ENCODE results near the gene ADGRF1. TPM values are rescaled to one million over a fixed set of nuclear protein-coding genes. Genes with fewer than 3 reads are reported as not detected.
A peak's percentile ranks its signal among the peaks of the same experiment; 100 is the strongest.
"Not testable (repeated sequence)": the region's sequence is repeated elsewhere in the genome, so short reads cannot be mapped to it uniquely, and the experiment has no call there.

Gene ADGRF1
- polyA plus RNA-seq, 4 donors = 0.86 to 58.5 (median 51.7) TPM

DNA sequence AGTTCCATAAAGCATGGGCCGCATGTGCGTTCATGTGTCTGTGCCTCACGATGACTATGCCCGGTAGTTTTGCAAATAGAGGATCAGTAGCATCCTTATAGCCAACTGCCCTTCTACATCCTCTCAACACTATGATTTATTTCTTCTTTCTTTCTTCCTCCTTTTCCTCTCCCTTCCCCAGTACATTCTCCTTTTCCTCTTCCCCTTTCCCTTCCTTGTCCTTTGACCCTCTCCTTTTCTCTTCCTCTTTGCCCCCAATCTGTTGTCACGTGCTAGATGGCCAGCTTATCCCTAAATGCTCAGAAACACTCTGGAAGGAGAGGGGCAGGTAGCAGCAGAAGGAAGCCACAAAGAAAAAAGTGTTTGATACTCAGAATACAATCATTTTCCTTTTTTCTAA, 20.2 kb upstream of the ADGRF1 start:
- DNase-seq (ENCODE audit: low read depth in 4 of 4, low spot score in 3 of 4) = no peak

DNA sequence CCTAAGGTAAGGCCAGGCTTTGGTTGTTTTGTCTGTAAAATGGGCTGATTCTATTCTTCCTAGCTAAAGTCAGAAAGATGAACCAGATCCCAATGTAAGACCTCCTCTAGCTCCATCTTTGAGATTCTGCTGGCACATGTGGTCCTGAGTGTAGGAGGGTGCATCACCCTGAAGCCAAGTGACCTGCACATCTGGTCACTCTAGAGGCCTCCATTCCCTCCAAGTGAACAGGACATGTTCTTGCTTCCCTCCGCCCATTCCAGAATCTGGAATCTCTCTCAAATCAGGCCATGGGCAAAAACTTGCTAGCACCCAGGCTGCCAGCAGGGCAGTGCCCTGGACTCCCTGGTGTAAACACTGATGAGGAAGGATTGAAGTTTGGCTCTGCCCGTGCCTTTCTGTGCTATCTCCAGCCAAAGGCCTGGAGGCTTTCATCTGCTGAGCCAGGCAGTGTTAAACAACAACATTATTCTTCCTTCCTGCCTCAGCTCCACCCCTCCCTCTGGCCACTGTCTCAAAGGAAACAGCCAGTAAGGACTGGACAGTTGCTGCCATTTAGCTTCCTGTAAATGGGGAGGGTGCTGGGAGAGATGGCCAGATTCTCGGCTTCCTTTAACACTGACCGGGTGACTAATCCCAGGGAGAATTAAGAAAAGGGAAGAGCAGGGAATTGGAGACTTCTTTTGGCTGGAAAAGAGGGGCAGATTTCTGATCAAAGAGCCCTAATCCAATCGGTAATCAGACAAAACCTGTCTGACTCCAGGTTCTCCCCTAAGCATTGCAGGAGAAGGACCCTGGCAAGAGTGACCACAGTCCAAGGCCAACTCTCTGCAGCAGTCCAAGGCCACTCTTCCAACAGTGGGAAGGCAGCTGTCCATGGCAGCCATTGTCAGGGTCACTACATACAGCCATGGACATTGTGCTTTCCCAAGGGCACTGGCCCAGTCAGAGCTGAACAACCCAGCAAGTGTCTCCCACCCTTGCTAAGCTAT, 19.5 kb upstream of the ADGRF1 start:
- no peak for DNase-seq (ENCODE audit: low read depth in 4 of 4, low spot score in 3 of 4)

DNA sequence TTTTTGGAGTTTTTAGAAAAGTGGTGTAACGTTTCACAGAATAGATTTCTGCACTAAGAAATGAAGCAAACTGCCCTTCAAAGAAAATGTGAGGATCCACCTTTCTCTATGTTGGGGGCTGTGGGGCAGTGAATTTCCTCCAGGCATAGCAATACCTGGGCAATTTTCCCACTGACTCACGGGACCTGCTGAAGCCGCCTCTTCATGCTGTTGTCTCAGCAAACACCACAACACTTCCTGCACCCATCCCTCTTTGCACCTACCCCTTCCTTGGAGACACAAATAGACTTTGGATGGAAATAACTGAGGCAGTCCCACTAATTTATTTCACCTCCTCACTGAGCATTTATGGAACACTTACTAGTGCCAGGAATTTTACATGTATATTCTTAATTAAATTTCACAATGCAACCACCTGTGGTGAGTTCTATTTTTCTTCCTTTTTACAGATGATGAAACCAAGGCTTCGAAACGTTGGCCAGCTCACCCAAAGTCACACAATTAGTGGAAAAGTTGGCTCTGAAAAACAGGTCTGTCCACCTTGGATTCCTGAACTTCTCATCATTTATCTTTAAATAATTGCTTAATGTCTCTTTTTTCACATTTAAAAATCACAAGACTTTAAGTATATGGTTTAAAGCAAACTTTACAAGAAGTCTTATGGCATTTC, 17.2 kb upstream of the ADGRF1 start:
- no peak for DNase-seq (ENCODE audit: low read depth in 4 of 4, low spot score in 3 of 4)

DNA sequence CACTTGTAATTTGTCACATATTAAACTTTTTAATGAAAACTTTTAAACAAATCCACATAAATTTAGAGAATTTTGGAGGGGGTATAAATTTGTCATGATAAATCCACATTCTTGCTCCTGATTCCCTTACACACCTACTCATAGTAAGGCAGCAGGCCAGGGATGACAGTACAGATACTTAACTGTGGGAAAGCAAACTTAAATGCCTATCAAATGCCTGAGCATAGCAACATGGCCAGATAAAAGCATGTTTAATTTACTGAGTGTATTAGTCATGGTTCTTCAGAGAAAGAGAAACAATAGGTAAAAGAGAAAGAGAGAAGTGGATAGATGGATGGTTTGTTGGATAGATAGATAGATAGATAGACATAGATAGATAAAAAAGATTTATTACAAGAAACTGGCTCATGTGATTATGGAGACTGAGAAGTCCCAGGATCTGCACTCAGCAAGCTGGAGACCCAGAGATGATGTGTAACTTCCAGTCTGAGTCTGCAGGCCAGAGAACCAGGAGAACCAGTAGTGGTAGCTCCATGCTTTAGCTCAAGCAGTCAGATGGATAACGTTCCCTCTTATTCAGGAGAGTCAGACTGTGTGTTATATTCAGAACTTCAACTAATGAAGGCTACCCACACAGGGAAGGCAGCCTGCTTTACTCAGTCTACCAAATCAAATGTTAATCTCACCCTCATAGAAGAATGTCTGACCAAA, 15.9 kb upstream of the ADGRF1 start:
- no peak for DNase-seq (ENCODE audit: low read depth in 4 of 4, low spot score in 3 of 4)

DNA sequence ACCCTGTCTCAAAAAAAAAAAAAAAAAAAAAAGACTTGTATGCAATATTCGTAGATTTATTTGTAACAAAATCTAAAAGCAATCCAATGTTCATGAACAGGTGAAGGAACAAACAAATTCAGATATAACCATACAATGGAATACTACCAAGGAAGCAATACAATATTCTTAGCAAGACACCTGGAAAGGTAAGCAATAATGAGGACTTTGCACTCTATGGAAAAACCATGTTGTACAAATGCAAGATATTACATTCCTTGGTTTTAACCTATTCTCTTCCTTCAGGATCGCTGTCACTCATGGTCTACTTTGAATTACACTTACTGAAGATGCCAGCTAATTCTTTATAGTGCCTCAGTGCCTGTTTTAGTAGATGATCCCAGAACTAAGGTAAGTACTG, 14.7 kb upstream of the ADGRF1 start:
- no peak for DNase-seq (ENCODE audit: low read depth in 4 of 4, low spot score in 3 of 4)

DNA sequence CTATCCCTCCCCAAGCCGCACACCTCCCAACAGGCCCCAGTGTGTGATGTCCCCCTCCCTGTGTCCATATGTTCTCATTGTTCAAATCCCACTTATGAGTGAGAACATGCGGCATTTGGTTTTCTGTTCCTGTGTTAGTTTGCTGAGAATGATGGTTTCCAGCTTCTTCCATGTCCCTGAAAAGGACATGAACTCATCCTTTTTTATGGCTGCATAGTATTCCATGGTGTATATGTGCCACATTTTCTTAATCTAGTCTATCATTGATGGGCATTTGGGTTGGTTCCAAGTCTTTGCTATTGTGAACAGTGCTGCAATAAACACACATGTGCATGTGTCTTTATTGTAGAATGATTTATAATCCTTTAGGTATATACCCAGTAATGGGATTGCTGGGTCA, 12.2 kb upstream of the ADGRF1 start:
- DNase-seq (ENCODE audit: low read depth in 4 of 4, low spot score in 3 of 4) = not testable (repeated sequence)

DNA sequence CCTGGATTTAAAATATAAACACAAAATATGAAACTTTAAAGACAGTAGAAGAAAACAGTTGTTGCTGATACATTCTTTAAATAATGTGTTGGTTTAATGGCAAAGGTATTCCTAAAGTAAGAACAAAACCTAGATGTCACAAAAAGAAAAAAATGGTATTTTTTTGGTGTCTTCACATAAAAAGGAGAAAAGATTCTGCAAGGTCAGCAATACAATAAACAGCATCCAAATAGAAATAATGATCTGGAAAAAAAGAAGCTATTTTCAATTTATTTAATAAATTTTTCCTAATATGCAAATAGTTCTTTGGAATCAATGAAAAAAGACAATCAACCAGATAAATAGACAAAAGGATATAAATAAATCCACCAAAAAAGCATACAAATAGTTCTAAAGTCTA, 6.5 kb upstream of the ADGRF1 start:
- DNase-seq (ENCODE audit: low read depth in 4 of 4, low spot score in 3 of 4) = no peak

DNA sequence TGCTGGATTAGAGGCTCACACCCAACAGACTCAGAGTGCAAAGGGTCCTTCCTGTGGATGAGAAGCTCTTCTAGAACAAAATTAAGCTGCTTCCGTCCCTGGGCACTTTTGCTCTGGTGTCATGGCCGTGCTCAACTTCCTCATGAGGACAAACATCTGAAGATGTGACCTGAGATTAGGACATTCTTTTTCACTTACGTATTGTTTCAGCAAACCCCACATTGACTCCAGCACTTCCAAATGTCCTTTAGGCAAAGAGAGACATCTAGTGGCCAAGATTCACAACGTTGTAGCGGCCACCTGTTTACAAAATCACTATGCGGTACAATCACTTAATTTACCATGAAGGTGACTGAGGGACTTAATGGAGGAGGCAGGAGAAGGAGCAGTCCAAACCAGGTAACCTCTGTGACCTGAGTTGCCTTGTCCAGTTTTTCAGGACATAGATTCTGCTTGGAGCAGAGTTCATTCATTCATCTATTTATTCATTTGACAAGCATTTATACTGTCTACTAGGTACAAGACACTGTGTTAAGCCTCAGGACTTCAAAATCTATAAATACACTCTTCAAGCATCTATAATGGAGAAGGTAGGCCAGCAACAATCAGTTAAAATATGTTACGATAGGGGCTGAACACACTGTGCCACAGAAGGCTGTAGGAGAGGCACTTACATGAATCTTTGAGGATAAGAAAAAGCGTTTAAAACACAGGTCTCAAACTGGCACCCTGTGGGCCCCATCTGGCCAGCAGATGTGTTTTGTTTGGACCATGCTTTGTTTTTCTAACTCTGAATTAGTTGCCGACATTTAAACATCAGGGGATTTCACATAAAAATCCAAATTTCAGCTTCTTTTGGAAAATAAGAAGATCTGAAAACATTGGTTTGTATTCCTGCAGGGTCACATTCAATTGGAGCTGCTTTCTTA, 5.6 kb upstream of the ADGRF1 start:
- peak; percentile 72 to 84 (median 76) for DNase-seq (ENCODE audit: low read depth in 4 of 4, low spot score in 3 of 4)

DNA sequence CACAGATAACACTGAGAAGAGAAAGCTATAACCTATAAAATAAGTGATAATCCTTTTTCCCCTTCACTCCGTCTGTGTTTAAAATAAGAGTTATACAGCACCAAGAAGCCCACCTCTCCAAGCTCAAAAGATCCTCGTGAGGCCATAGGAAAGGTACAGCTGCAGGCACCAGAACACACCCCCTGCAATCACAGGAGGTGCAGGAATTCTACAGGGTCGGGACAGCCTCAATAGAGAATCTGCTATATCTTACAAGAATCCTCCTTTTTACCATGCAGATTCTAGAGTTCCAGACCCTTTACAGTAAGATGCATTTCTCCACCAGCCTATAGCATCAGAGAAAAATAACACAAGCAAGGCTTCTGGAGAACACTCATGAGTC, 5.0 kb upstream of the ADGRF1 start:
- no peak for DNase-seq (ENCODE audit: low read depth in 4 of 4, low spot score in 3 of 4)

DNA sequence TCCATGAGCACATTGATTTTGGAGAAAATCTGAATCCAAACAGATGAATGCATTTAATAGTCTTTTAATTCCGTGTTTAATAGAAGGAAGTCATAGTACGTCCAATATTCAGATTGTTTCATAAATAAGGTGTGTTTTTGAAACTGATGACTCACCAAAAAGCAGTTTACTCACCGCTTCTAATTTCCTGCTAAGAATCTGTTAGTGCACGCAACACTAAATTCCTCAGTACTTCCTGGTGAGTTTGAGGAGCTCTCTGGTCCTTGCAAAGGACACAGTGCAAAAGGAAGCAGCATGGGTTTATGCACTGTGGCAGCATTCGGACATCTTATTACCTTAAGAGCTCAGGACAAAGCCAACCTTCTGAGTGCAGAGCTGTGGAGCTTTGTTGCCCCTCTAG, 2.3 kb upstream of the ADGRF1 start:
- DNase-seq (ENCODE audit: low read depth in 4 of 4, low spot score in 3 of 4) = no peak

DNA sequence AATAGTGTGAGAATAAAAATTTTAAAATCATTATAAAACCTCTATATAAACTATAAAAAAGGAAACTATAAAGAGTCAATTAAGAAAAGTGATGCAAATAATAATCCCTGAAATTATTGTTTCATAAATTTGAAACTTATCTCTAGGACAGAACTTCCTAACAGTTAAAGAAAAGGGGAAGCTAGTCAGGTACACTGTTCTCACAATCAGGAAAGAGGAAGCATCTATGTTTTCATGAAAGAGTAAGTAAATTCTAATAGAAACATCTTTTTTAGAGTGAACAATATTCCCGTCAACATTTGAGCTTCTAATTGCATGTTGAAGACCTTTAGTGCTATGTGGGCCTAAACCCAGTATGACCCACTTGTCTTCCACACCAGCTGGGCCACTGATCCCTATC, 1.2 kb upstream of the ADGRF1 start:
- no peak for DNase-seq (ENCODE audit: low read depth in 4 of 4, low spot score in 3 of 4)

DNA sequence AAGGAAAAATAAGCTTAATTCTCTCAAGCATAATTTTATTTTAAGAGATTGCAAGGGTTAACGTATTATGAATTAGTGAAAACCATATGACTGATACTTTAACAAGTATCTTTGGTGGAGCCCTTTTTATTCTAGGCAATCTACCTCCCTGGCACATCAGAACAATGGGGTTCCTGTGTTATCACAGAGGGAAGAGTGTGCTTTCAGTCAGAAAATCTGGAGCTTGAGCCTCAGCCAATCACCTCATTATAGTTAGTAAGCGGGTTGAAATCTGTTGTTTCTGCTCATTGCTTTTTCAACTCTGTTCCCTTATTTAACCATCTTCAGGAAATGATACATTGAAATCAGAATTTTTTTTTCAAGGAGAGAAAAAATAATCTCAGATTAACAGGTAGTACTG, 391 bp downstream of the ADGRF1 start:
- DNase-seq (ENCODE audit: low read depth in 4 of 4, low spot score in 3 of 4) = no peak

DNA sequence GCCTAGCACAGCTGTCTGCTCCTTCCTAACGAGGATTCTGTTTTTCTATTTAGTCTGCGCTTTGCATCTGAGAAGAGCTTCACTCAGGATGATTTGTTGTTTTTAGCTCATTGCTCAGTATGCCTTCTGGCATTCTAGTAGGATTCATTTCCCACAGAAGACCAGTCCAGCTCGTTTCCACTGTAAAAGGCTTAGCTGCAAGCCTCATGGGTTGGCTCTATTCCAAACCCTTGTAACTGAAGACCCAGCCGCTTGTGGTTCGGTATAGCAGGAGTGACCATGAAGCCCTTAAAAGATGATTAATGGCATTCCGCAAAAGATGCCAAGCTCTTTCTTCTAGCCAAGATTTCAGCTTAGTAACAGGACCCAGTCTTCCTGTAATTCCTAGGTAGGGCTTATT, 7.2 kb downstream of the ADGRF1 start:
- DNase-seq (ENCODE audit: low read depth in 4 of 4, low spot score in 3 of 4) = peak; percentile 70 to 88 (median 70)

DNA sequence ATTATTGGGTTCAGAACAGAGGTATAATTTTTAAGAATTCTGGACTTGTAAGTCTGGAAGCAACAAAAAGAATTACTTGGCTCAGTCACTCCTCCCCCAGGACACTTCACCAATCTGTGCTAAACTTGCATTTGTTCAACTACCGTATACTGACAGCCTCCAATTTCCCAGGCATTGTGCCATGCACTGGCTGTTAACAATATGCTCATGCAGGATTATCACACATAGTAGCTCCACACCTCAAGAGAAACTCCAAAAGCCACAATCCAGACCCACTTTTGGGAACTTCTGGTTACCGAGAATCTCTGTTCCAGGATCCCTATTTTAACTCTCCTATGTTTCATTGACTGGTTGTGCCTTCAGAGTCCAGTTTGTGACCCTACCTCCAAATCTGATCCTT, 7.7 kb downstream of the ADGRF1 start:
- DNase-seq (ENCODE audit: low read depth in 4 of 4, low spot score in 3 of 4) = no peak

DNA sequence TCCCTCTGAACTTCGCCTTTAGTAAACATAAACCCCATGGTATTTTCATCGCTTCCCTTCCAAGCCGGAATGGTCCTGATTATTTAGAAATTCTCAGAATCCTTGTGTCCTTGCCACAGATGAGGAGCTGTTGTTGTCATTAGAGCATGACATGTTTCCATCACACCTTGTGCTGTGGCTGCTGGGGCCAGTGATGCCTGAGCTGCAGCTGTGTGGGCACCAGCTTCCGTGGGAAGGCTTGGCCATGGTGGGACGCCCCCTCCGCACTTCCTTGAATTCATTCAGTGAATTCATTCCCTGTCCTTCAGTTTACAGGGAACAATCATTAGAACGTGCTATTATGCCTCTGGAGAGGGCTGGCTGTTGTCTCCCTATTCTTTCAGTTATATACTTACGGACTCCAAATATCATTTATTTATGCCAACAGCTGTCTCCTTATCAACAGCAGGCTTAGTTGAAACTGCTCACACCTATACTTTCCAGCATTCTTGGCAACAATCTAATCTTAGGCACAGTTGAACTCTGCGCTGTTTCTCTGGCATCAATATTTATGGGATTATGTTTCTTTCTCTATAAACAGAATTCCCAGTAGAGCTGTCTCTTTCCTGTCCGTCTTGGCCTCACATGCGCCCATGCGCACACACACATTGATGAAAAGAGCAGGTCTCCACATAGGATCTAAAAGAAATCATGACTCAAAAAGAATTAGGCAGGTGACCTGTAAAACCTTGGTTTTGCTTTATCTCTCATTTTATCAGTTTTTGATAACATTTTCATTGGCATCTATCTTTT, 9.0 kb downstream of the ADGRF1 start:
- no peak for DNase-seq (ENCODE audit: low read depth in 4 of 4, low spot score in 3 of 4)

DNA sequence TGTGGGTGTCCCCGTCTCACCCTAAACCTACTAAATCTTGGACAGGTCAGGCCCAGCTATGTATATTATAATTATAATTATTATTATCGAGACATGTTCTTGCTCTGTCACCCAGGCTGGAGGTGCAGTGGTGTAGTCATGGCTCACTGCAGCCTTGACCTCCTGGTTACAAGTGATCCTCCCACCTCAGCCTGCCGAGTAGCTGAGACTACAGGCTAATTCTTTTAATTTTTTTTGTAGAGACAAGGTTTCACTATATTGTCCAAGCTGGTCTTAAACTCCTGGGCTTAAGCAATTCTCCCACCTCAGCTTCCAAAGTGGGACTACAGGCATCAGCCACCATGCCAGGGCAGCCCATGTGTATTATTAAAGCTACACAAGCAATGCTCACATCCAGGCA, 10.5 kb downstream of the ADGRF1 start:
- DNase-seq (ENCODE audit: low read depth in 4 of 4, low spot score in 3 of 4) = no peak

DNA sequence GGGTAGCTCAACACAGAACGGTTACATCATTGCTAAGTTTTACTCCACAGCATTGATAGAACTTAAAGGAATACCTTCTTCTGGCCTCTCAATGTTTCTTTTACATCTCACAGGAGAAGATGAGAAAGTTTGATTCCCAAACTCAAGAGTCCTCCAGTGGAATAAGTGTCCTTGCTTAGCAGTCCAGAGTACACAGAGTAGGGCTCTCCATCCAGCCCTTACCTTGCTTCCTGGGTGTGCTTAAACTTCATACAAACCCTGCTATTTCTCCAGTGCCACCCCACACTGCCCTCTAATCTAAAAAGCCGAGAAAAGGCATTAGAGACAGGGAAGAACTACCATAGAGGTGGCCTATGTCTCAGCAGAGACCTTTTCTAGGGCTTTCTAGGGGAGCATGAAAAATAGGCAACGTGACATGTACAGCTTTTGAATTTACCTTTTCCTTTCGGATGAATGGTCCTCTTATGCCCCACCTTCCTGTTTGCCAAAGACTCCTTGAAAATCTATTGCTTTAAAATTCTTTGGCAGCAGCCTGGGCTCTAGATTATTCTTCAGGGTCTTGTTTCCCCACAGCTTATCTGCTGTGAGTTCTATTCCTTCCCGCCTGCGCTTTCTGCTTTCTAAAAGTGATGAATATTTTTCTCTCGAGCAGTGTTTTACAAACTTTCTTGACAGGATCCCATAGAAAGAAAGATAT, 12.1 kb downstream of the ADGRF1 start:
- DNase-seq (ENCODE audit: low read depth in 4 of 4, low spot score in 3 of 4) = no peak

DNA sequence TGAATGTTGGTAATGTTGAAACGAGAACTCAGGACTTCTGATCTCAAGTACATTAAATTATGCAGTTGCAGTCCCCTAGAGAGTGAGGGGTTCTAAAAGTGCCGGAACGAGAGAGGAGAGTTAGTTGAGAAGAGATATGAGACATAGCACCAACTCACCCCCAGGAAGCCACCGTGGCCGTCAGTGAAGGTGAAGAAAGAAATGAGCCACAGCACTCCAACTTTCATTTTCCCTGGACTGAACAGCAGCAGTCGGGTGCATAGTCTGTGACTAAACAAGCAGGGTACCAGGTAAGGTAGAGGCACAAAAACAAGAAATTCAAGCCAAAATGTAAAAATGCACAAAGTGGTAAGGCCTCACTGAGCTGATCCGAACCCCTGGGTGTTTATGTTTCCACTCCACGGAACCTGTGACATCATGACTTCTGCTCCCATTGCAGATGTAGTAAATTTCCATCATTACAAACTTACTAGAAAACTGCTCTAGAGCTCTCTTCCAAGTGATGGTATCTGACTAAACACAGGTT, 13.2 kb downstream of the ADGRF1 start:
- DNase-seq (ENCODE audit: low read depth in 4 of 4, low spot score in 3 of 4) = no peak

DNA sequence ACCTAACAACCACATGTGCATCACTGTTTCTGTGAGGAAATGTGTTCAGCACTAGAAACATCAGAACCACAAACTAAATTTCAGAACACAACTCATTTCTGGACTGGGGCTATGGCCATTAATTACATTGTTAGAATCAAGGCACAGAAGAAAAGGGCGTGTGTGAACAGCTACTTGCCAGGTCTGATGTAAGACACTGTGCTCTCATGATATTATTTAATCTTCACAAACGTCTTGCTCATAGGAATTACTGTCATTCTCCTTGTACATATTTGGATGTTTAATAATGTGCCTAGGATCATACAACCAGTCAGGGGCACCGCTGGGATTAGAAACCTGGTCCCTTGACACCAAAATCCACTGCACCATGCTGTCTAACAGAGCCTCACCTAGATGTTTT, 14.8 kb downstream of the ADGRF1 start:
- DNase-seq (ENCODE audit: low read depth in 4 of 4, low spot score in 3 of 4) = no peak

All from left renal pelvis (tissue), 4 donors.